PC-3 (cell line): ENCODE data around the gene IDH3A. TPM values are rescaled to one million over a fixed set of nuclear protein-coding genes. Genes with fewer than 3 reads are reported as not detected.

Experiments
- ATAC-seq: fragments of 200-7000 bp; cut with Tn5 transposase; 2 replicates; pipeline ENCODE4 v1.9.1; 2020; ENCODE audit warnings: mild to moderate bottlenecking, moderate library complexity
- BruUV-seq: library from RNA; stranded (reverse); fragments of 400-500 nt; replicated peaks from 2 replicates; lab custom pipeline; 2021; lab: Mats Ljungman, UMichigan
- CTCF ChIA-PET: fragments of 300-600 bp; sonication (Branson Sonifier 250); formaldehyde crosslinking; loops from one replicate; lab custom pipeline; 2022; ENCODE audit warnings: antibody characterized with exemption; lab: Charles Lee
- POLR2A ChIA-PET: fragments of 300-600 bp; sonication (Branson Sonifier 250); formaldehyde crosslinking; loops from one replicate; lab custom pipeline; 2022; ENCODE audit warnings: antibody characterized with exemption; ENCODE audit not compliant: unreplicated experiment; lab: Charles Lee
- DNase-seq: peaks from one replicate; pipeline ENCODE4 v3.0.0-alpha.2; 2015
- H2AFZ ChIP-seq: fragments of 300-600 bp; sonication (generic); 2 replicates; pipeline ENCODE4 v1.6.0; 2016; ENCODE audit warnings: antibody characterized with exemption, low read length
- H3F3A ChIP-seq: fragments of 300-600 bp; sonication (generic); one replicate; pipeline ENCODE4 v1.6.0; 2017; ENCODE audit warnings: antibody characterized with exemption, low read length, control low read depth, mild to moderate bottlenecking; ENCODE audit not compliant: unreplicated experiment
- H3K27ac ChIP-seq: fragments of 300-600 bp; sonication (generic); 2 replicates; pipeline ENCODE4 v1.5.1; 2016; ENCODE audit warnings: mild to moderate bottlenecking, low read length
- H3K27me3 ChIP-seq: fragments of 300-600 bp; sonication (generic); 2 replicates; pipeline ENCODE4 v1.6.1; 2016; ENCODE audit warnings: low read length, mixed read lengths
- H3K36me3 ChIP-seq: fragments of 300-600 bp; sonication (generic); 2 replicates; pipeline ENCODE4 v1.6.1; 2016; ENCODE audit warnings: low read depth, mixed run types, low read length, mixed read lengths
- H3K4me1 ChIP-seq: fragments of 300-600 bp; sonication (generic); 2 replicates; pipeline ENCODE4 v1.5.1; 2016; ENCODE audit warnings: low read length; ENCODE audit not compliant: insufficient read depth
- H3K4me2 ChIP-seq: fragments of 300-600 bp; sonication (generic); 2 replicates; pipeline ENCODE4 v1.6.0; 2016; ENCODE audit warnings: low read length
- H3K4me3 ChIP-seq: fragments of 300-600 bp; sonication (generic); 2 replicates; pipeline ENCODE4 v1.5.1; 2016; ENCODE audit warnings: mild to moderate bottlenecking, low read length, mixed read lengths
- H3K79me2 ChIP-seq: fragments of 300-600 bp; sonication (generic); 2 replicates; pipeline ENCODE4 v1.6.1; 2017; ENCODE audit warnings: low read length, mixed read lengths
- H3K9ac ChIP-seq: fragments of 300-600 bp; sonication (generic); 2 replicates; pipeline ENCODE4 v1.6.0; 2016; ENCODE audit warnings: mild to moderate bottlenecking, low read length
- H3K9me2 ChIP-seq: fragments of 300-600 bp; sonication (generic); replicated peaks from 2 replicates; pipeline ENCODE4 v1.6.1; 2016; ENCODE audit warnings: mixed run types, low read length, mixed read lengths
- H3K9me3 ChIP-seq: fragments of 300-600 bp; sonication (generic); 2 replicates; pipeline ENCODE4 v1.6.1; 2016; ENCODE audit warnings: low read length, mixed read lengths
- H4K20me1 ChIP-seq: fragments of 300-600 bp; sonication (generic); 2 replicates; pipeline ENCODE4 v1.6.1; 2016; ENCODE audit warnings: low read length, mixed read lengths
- CTCF ChIP-seq: fragments of 300-600 bp; sonication (generic); conservative IDR thresholded peaks from 2 replicates; pipeline ENCODE4 v1.5.1; 2017; ENCODE audit warnings: antibody characterized with exemption, low read depth, mild to moderate bottlenecking, low read length
- EZH2 ChIP-seq: fragments of 300-600 bp; sonication (generic); IDR thresholded peaks from one replicate; pipeline ENCODE4 v1.6.1; 2017; ENCODE audit warnings: antibody characterized with exemption, mild to moderate bottlenecking, low read length; ENCODE audit not compliant: unreplicated experiment
- EZH2phosphoT487 ChIP-seq: fragments of 300-600 bp; sonication (generic); IDR thresholded peaks from 2 replicates; pipeline ENCODE4 v1.6.1; 2018; ENCODE audit warnings: mild to moderate bottlenecking, antibody characterized with exemption, low read length, borderline replicate concordance
- intact Hi-C: fragments of 100-400 bp; cut with micrococcal nuclease; formaldehyde crosslinking; loops from 2 replicates; pipeline ENCODE4 v1.9.0; 2023
- total RNA-seq: library from RNA; depleted of rRNA; stranded (reverse); fragments of >200 nt; gene quantifications from 2 replicates; pipeline ENCODE4 v1.2.3, GENCODE V29; 2014

Gene IDH3A
- total RNA-seq, 1 experiment from 2014 or later = 78.8 TPM

- TF ChIP-seq EZH2 = no peak
- TF ChIP-seq EZH2phosphoT487 = no peak
- no peak for TF ChIP-seq CTCF
- DNase-seq (no peak), ATAC-seq (no peak)
- Histone ChIP-seq H3K9me2 (no peaks in the 10 kb centered on the region), H3K4me1 (peaks cover 44% of the 10 kb centered on the region), H3K4me3 (no peak overlapping the region), H2AFZ (no peak overlapping the region), H3K79me2 (no peaks in the 10 kb centered on the region), H3K4me2 (no peak overlapping the region; the same call in 1 of the 2 replicates), H3K27ac (peak overlapping the region; percentile 4; the same call in 1 of the 2 replicates), H4K20me1 (no peaks in the 10 kb centered on the region), H3K9ac (no peak overlapping the region), H3K9me3 (no peaks in the 10 kb centered on the region), H3K27me3 (no peaks in the 10 kb centered on the region), H3K36me3 (no peaks in the 10 kb centered on the region), H3F3A (no peaks in the 10 kb centered on the region)
- ChIA-PET POLR2A (no interaction called here), CTCF (no interaction called here)
- intact Hi-C loops = no loop called here
- no TSS peak for BruUV-seq
Measured at GRCh38 chr15:78207110-78207458, 57.9 kb downstream of the IDH3A start.

DNA sequence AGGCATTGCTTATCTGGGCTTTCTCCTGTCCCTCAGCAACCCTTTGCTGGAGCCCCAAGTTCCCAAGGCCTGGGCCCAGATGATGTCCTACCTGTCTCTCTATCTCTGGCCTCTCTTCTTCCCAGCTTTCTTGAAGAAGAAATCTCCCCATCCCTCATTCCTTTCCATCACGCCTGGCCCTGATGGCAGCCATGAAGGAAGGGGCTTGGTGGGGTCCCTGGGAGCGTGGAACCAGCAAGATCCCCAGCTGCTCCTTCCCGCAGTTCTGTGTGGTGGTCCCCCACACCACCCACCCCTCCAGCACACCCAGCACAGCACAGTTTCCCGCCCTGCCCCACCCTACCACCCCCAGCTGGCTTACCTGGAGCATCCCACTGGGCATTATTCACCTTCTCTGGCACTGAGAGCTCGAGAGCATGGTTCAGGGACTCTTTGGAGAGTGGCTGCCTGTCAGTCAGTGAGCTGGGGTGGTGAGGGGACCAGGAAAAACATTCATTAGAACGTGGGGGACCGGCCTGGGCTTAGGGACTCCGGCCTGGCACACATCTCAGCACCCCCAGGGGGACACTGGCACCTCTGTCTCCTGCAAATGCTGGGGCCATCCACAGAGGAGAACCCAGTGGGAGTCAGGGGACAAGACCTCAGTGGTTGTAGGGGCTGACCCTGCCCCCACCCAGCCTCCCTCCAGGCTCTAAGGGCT lies 58.6 kb downstream of the IDH3A start:
- ATAC-seq = no peak
- Histone ChIP-seq H3K4me3 (no peak overlapping the region), H2AFZ (no peak overlapping the region), H3K27me3 (no peaks in the 10 kb centered on the region), H3K4me1 (peaks cover 51% of the 10 kb centered on the region), H3K9me3 (no peaks in the 10 kb centered on the region), H3K36me3 (no peaks in the 10 kb centered on the region), H3K9me2 (no peaks in the 10 kb centered on the region), H3K9ac (no peak overlapping the region), H3K27ac (no peak overlapping the region), H3K79me2 (no peaks in the 10 kb centered on the region), H3K4me2 (no peak overlapping the region), H4K20me1 (no peaks in the 10 kb centered on the region), H3F3A (no peaks in the 10 kb centered on the region)
- no peak for DNase-seq
- no TSS peak for BruUV-seq
- POLR2A ChIA-PET = no interaction called here
- no peak for TF ChIP-seq CTCF
- TF ChIP-seq EZH2phosphoT487 = no peak
- no peak for TF ChIP-seq EZH2
- CTCF ChIA-PET = no interaction called here
- intact Hi-C loops = no loop called here

- TF ChIP-seq EZH2phosphoT487 (no peak), EZH2 (no peak), CTCF (no peak)
- H2AFZ ChIP-seq = no peak overlapping the region
- H3K9ac ChIP-seq = no peak overlapping the region
- no peaks in the 10 kb centered on the region for H4K20me1 ChIP-seq
- peaks cover 57% of the 10 kb centered on the region for H3K4me1 ChIP-seq
- ATAC-seq = no peak
- intact Hi-C loops = no loop called here
- no peaks in the 10 kb centered on the region for H3K9me3 ChIP-seq
- H3F3A ChIP-seq = no peaks in the 10 kb centered on the region
- no peak overlapping the region for H3K27ac ChIP-seq
- no TSS peak for BruUV-seq
- no peaks in the 10 kb centered on the region for H3K79me2 ChIP-seq
- H3K4me2 ChIP-seq = no peak overlapping the region
- no peaks in the 10 kb centered on the region for H3K36me3 ChIP-seq
- no peak for DNase-seq
- ChIA-PET POLR2A (no interaction called here), CTCF (no interaction called here)
- no peaks in the 10 kb centered on the region for H3K27me3 ChIP-seq
- H3K4me3 ChIP-seq = no peak overlapping the region
- H3K9me2 ChIP-seq = no peaks in the 10 kb centered on the region
Measured at GRCh38 chr15:78208341-78208844, 59.2 kb downstream of the IDH3A start.
